Right forelimb (tissue), 1 donor: ENCODE results near the gene HOXC9.

ENCODE experiments used
- DNase-seq: peaks from one replicate; pipeline ENCODE4 v3.0.0-alpha.2; 2018

Gene HOXC9

DNA sequence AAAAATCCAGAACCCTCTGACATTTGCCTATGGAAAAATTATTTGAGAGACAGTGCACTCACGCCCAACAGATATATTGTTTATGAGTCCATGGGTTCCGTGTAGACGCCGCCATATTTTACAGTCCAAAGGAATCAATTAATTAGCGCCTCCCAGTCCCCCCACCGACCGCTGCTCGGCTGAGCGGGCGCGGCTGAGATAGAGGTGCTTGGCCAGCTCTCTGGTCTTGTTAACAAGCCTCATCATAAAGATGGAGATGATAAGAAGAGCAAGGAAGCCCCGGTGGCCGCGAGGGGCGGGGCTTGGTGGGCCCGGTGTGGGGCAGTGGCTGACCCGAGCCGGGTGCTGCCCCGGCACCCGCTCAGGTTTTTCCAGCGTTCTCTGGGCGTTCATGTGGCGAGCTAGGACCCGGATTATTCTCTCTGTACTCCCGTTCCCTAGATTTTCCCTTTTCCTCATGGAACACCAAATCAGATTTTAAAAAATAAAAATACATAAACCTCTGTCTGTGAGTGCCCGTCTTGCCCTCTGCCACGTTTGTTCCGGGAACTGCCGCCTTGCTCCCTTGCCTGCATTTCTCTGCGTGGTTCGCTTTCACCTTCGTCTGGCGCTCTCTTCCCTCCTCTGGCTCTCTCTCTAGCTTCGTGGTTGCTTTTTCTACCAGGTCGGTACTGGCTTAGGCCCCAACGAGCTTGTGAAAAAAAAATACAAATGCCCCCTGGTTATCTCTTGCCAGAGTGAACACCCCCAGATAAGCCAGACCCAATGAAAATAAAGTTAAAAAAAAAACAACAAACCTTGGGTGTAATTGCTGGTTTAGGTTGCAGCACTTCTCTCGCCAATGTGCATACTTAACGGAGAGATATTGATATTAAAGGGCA lies 36.3 kb upstream of the HOXC9 start:
- no peak for DNase-seq

GRCh38 chr12:53964315-53964713 lies 35.6 kb upstream of the HOXC9 start:
- no peak for DNase-seq

DNA sequence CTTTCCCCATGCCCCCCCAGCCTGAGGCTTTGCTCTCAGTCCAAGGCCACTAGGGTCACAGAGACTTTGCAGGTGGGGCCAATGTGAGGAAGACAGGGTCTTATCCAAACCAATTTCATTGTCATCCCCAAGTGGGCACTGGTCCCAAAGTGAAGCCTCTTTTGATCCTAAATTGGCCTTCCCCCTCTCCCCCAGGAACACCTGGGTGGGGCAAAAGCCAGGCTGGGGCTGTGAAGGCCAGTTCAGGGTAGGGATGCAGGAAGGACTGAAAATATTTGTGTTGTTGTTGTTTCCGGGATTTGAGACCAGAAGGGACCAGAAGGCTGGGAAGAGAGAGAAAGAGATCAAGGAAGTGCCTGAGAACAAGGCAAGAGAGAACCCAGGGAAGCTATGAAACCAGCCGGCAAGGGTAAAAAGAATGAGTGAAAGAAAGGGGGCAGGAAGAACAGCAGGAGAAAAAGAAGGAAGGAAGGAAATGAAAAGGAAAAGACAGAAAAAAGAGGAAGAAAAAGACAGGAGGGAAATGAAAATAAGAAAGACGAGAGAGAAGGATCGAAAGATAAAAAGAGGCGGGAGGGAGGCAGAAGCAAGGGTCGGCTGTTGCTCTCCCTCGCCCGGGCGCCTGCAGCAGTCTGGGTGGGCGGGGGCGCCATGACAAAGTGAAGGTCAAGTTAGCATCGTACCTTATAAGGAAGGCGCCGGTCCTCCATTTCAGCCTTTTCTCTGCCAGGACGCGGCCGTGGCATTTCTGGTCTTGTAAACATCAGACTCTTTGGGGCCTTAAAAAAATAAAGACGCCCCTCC lies 34.5 kb upstream of the HOXC9 start:
- DNase-seq, result no peak

- no peak for DNase-seq
Measured at GRCh38 chr12:53966085-53966384, 33.9 kb upstream of the HOXC9 start.

DNA sequence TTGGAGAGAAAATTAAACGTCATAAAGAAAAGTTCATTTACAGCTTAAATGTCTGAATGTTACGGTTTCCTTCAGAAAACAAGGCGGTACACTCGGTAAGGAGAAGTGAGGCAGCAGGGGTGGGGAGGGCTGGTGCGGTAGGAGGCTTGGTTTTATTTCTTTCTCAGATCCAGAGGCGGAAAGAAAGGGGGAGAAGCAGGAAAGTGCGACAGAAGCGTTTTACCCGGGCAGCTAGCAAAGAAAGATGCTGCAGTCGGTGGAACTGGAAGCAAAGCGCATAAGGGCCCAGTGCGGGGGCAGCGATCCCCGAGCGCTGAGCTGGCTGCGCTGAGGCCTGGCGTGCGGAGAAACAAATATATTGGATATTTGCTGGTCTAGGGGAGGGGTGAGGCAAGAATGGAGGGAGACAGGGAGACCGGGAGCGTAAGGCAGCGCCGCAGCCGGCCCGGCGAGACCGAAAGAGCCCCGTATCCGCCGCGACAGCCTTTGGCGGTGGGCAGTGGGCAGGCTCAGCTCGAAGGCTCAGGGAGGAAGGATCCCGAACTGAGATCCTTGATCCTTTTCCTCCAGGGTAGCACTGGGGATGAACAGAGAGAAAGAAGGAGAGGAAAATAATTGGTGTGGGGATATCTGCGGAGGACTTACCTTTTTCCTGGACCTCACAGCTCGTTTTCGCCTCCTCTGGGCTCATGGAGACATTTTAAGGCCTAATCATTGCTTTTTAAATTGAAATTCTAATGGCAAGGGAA lies 33.4 kb upstream of the HOXC9 start:
- DNase-seq, result no peak

DNA sequence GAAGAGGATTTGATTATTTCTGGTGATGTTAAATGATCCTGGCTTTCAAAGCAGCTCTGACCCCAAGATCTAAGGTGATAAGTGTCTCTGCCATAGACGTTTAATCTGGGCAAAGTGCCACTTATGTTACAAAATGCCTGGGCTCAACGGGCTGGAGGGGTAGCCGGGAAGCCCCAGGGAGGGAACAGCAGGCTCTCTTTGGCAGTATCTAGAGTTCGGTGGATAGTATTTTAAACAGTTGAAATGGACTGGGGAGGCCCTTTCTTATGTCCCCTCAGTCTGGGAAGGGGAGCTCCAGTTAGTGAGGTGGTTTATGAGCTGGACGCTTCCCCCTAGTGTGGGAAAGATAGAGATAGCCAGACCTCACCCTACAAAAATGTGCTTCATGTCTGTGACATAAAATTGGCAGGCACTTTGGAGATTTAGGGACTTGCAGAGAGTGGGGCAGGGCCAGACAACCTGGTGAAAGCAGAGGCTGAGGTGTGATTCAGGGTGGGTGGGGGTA lies 32.5 kb upstream of the HOXC9 start:
- no peak for DNase-seq

- no peak for DNase-seq
Measured at GRCh38 chr12:53968214-53969127, 31.5 kb upstream of the HOXC9 start.

GRCh38 chr12:53969588-53970259 lies 30.2 kb upstream of the HOXC9 start:
- no peak for DNase-seq

GRCh38 chr12:53970451-53970850 lies 29.5 kb upstream of the HOXC9 start:
- DNase-seq, result no peak

GRCh38 chr12:53971129-53971528 lies 28.8 kb upstream of the HOXC9 start:
- no peak for DNase-seq

- no peak for DNase-seq
Measured at GRCh38 chr12:53971686-53972085, 28.3 kb upstream of the HOXC9 start.

GRCh38 chr12:53972152-53972702 lies 27.7 kb upstream of the HOXC9 start:
- DNase-seq, result no peak

DNA sequence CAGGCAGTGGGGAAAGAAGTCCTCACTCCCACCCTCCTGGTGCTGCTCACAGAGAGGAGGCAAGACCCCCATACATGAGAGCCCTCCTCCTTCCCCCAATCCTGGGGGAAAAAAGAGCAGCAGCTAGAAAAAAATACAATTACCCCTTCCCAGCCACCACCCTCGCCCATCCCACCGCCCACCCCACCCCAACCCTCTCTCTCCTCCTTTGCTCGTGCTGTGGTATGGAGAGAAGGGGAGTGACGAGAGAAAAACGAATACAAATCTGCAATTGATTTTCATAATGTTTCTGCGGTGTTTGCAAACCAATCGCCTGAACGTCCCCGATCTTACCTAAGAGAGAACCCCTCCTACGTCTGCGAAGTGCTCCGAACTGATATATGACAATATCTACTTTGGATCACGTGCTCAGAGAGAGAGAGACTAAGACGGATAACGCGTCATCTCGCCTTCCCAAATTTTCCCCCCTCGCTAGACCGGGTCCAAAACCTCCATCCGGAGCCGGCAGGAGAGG lies 27.2 kb upstream of the HOXC9 start, which contains the start of gene HOXC11:
TSS of gene HOXC11 (plus strand) at position 405 of the 514 bp plus-strand sequence. CDS start 116 bp downstream, outside the sequence.
- no peak for DNase-seq

GRCh38 chr12:53973236-53974042 lies 26.5 kb upstream of the HOXC9 start:
- no peak for DNase-seq

- no peak for DNase-seq
Measured at GRCh38 chr12:53974084-53975063, 25.6 kb upstream of the HOXC9 start, which contains the start of gene HOTAIR. HOTAIR (minus strand) TSS chr12:53974954.

GRCh38 chr12:53975064-53975471 lies 24.9 kb upstream of the HOXC9 start:
- no peak for DNase-seq

DNA sequence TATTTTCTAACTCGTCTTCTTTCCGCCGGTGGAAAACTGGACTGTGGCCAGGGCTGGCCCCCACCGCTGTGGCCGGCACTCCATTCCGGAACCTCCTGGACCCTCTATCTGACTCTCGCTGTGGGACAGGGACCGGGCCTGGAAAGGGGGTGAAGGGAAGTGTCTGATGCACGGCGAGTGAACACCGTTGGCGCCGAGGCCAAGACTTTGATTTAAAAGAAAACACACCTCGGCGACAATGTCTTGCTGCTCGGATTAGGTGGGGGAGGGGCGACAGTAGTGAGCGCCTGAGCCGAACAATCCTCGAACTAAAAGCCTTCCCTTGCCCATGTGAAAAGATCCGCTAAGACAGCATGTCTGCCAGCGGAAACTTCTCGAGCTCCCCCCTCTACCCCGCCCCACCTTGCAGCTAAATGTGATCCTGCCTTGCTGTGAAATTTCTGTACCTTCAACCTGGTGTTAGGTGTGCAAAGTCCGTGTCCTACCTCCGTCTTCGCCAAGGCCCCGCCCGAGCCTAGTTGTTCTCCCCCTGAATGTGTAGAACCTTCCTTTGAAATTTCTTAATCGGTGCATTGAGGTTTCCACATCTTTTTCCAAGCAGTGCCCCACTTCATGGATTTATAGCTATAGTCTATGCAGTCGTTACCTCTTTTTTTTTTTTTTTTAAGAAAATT lies 24.3 kb upstream of the HOXC9 start:
- no peak for DNase-seq
